Smooth muscle cell (in vitro differentiated cells): Measurements from ENCODE around the gene SRRM1. TPM values are rescaled to one million over a fixed set of nuclear protein-coding genes. Genes with fewer than 3 reads are reported as not detected.

Experiments
- DNase-seq: peaks from one replicate; lab custom pipeline; 2025; ENCODE audit not compliant: unreplicated experiment; lab: John Stamatoyannopoulos, UW
- H2AFZ ChIP-seq: fragments of 200-600 bp; sonication (generic); 2 replicates; pipeline ENCODE4 v1.6.0; 2016; ENCODE audit warnings: antibody characterized with exemption, low read depth, mild to moderate bottlenecking
- H3F3A ChIP-seq: fragments of 200-600 bp; sonication (generic); 2 replicates; pipeline ENCODE4 v1.6.0; 2017; ENCODE audit warnings: antibody characterized with exemption, low read depth
- H3K27ac ChIP-seq: fragments of 200-600 bp; sonication (generic); 2 replicates; pipeline ENCODE4 v1.5.1; 2016; ENCODE audit warnings: low read depth, mild to moderate bottlenecking
- H3K27me3 ChIP-seq: fragments of 200-600 bp; sonication (generic); 2 replicates; pipeline ENCODE4 v1.6.1; 2016; ENCODE audit warnings: low read depth, mild to moderate bottlenecking
- H3K36me3 ChIP-seq: fragments of 200-600 bp; sonication (generic); 2 replicates; pipeline ENCODE4 v1.5.1; 2016; ENCODE audit warnings: low read depth
- H3K4me1 ChIP-seq: fragments of 200-600 bp; sonication (generic); 2 replicates; pipeline ENCODE4 v1.5.1; 2016; ENCODE audit warnings: low read depth
- H3K4me2 ChIP-seq: fragments of 200-600 bp; sonication (generic); 2 replicates; pipeline ENCODE4 v1.6.0; 2016; ENCODE audit warnings: mild to moderate bottlenecking
- H3K4me3 ChIP-seq: fragments of 200-600 bp; sonication (generic); 2 replicates; pipeline ENCODE4 v1.5.1; 2016; ENCODE audit warnings: mild to moderate bottlenecking
- H3K79me2 ChIP-seq: fragments of 200-600 bp; sonication (generic); 2 replicates; pipeline ENCODE4 v1.6.0; 2016; ENCODE audit warnings: low read depth, mild to moderate bottlenecking
- H3K9ac ChIP-seq: fragments of 200-600 bp; sonication (generic); 2 replicates; pipeline ENCODE4 v1.6.0; 2016; ENCODE audit warnings: low read depth
- H3K9me3 ChIP-seq: fragments of 200-600 bp; sonication (generic); replicated peaks from 2 replicates; pipeline ENCODE4 v1.5.1; 2016; ENCODE audit warnings: low read depth
- H4K20me1 ChIP-seq: fragments of 200-600 bp; sonication (generic); 2 replicates; pipeline ENCODE4 v1.6.0; 2016; ENCODE audit warnings: low read depth
- CTCF ChIP-seq: fragments of 200-600 bp; sonication (generic); IDR thresholded peaks from 2 replicates; pipeline ENCODE4 v1.5.1; 2017; ENCODE audit warnings: borderline replicate concordance, mild to moderate bottlenecking, antibody characterized with exemption; ENCODE audit not compliant: insufficient read depth, poor library complexity, severe bottlenecking
- WGBS: methylation state at CpG from one replicate; pipeline ENCODE4 v1.1.7; 2016; ENCODE audit warnings: low lambda C conversion rate; 5-methylcytosine and 5-hydroxymethylcytosine counted together
- polyA plus RNA-seq: library from polyadenylated mRNA; unstranded; fragments of >200 nt; fragmentation: Nextera tagmentation; extraction: Ambion mirVana; gene quantifications from 2 replicates; pipeline ENCODE4 v1.2.1, GENCODE V29; 2016
- total RNA-seq: library from RNA; depleted of rRNA; stranded (reverse); fragments of >200 nt; gene quantifications from 2 replicates; pipeline ENCODE4 v1.2.3, GENCODE V29; 2014

SRRM1 gene
- total and polyA plus RNA-seq, 2 experiments from 2014 or later = 53.8 to 96.0 TPM

- peaks cover 6% of the 10 kb centered on the region for H3F3A ChIP-seq
- H3K79me2 ChIP-seq = peaks cover 84% of the 10 kb centered on the region
- TF ChIP-seq CTCF = no peak
- no peak overlapping the region for H3K9ac ChIP-seq
- H3K4me3 ChIP-seq = no peak overlapping the region
- DNase-seq = no peak
- no peak overlapping the region for H2AFZ ChIP-seq
- no peaks in the 10 kb centered on the region for H3K27me3 ChIP-seq
- peaks cover 87% of the 10 kb centered on the region for H3K36me3 ChIP-seq
- H3K27ac ChIP-seq = no peak overlapping the region
- H3K4me1 ChIP-seq = no peaks in the 10 kb centered on the region
- no peaks in the 10 kb centered on the region for H3K9me3 ChIP-seq
- peaks cover 85% of the 10 kb centered on the region for H4K20me1 ChIP-seq
- H3K4me2 ChIP-seq = no peak overlapping the region
- 98% methylated on average over 13 of the region's 13 CpGs for WGBS
These were observed 9.3 kb downstream of the SRRM1 start for GRCh38 chr1:24652382-24652781.

DNA sequence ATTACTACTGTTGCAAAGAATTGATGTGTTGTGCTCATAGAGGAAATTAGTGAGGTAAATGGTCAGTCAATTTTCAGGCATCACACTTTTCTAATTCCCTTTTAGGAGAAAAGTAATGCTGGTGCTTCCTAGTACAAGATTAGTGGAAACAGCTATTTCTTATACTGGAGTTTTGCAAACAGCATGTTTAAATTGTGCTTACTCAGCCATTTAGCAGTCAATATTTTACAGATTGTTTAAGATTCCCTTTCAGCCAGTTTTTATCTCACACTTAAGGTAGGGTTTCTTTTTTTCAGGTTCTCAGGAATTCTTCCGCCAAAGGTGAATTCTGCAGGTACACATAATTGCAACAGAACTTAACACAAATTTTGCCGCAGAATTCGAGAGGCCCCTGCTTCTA, 10.9 kb downstream of the SRRM1 start:
- Histone ChIP-seq H3K79me2 (peaks cover 83% of the 10 kb centered on the region), H3K27me3 (no peaks in the 10 kb centered on the region), H3F3A (peaks cover 12% of the 10 kb centered on the region), H3K9me3 (no peaks in the 10 kb centered on the region), H3K4me3 (no peak overlapping the region), H3K4me1 (no peaks in the 10 kb centered on the region), H4K20me1 (peaks cover 85% of the 10 kb centered on the region), H2AFZ (no peak overlapping the region), H3K27ac (no peak overlapping the region), H3K4me2 (no peak overlapping the region), H3K9ac (no peak overlapping the region), H3K36me3 (peaks cover 72% of the 10 kb centered on the region)
- WGBS = 93% methylated on average over 3 of the region's 3 CpGs
- DNase-seq = no peak
- no peak for TF ChIP-seq CTCF

GRCh38 chr1:24656046-24656445, 12.9 kb downstream of the SRRM1 start:
- Histone ChIP-seq H3F3A (peaks cover 12% of the 10 kb centered on the region), H3K9me3 (no peaks in the 10 kb centered on the region)

More at GRCh38 chr1:24656046-24656445, 12.9 kb downstream of the SRRM1 start:
- TF ChIP-seq CTCF = no peak
- Histone ChIP-seq H4K20me1 (peaks cover 84% of the 10 kb centered on the region), H3K36me3 (peaks cover 58% of the 10 kb centered on the region), H3K4me2 (no peak overlapping the region), H3K27ac (no peak overlapping the region), H2AFZ (no peak overlapping the region), H3K4me1 (no peaks in the 10 kb centered on the region), H3K9ac (no peak overlapping the region), H3K79me2 (peaks cover 83% of the 10 kb centered on the region), H3K27me3 (no peaks in the 10 kb centered on the region), H3K4me3 (no peak overlapping the region)
- 96% methylated on average over 1 of the region's 1 CpG for WGBS
- no peak for DNase-seq
